CD14-positive monocyte (primary cell): ENCODE data around the gene SENP2. TPM values are rescaled to one million over a fixed set of nuclear protein-coding genes. Genes with fewer than 3 reads are reported as not detected.

ENCODE experiments used
- DNase-seq, 3 donors: peaks; one replicate each; pipeline ENCODE4 v3.0.0-alpha.2; 2011 to 2022
- H2AFZ ChIP-seq: 2 replicates; pipeline ENCODE4 v1.6.0; 2012; ENCODE audit warnings: mild to moderate bottlenecking, low read depth, low read length, inconsistent platforms; ENCODE audit not compliant: insufficient read depth, poor library complexity, severe bottlenecking
- H3K27ac ChIP-seq, 2 donors: 1 replicate in 1 of 2; 2 replicates in 1 of 2; pipeline ENCODE4 v1.5.1; 2012 to 2013; ENCODE audit warnings: low read length in 2 of 2, control low read depth in 1 of 2, inconsistent platforms in 1 of 2, low read depth in 1 of 2, mild to moderate bottlenecking in 1 of 2
- H3K27me3 ChIP-seq, 2 donors: one replicate each; pipeline versions ENCODE4 v1.6.0 to v1.6.1; 2011 to 2013; ENCODE audit warnings: low read length in 2 of 2; ENCODE audit not compliant: control insufficient read depth in 2 of 2, insufficient read depth in 2 of 2
- H3K36me3 ChIP-seq, 2 donors: replicated peaks in 1 of 2; 1 replicate in 1 of 2; 2 replicates in 1 of 2; pipeline versions ENCODE4 v1.5.1 to v1.6.1; 2012 to 2013; ENCODE audit warnings: low read length in 2 of 2, control low read depth in 1 of 2, inconsistent platforms in 1 of 2, mild to moderate bottlenecking in 1 of 2; ENCODE audit not compliant: insufficient read depth in 2 of 2, control insufficient read depth in 1 of 2
- H3K4me1 ChIP-seq, 2 donors: 1 replicate in 1 of 2; 2 replicates in 1 of 2; pipeline versions ENCODE4 v1.5.1 to v1.6.1; 2012 to 2013; ENCODE audit warnings: low read length in 2 of 2, control low read depth in 1 of 2, inconsistent platforms in 1 of 2, mild to moderate bottlenecking in 1 of 2, moderate library complexity in 1 of 2; ENCODE audit not compliant: insufficient read depth in 2 of 2, control insufficient read depth in 1 of 2
- H3K4me2 ChIP-seq: replicated peaks from 2 replicates; pipeline ENCODE3; 2012; ENCODE audit warnings: low read length, moderate library complexity, mild to moderate bottlenecking; ENCODE audit not compliant: poor library complexity, severe bottlenecking; ENCODE audit errors: extremely low read depth
- H3K4me3 ChIP-seq, 3 experiments: fragments of 200-600 bp in 1 of 3; sonication (generic) in 1 of 3; replicated peaks in 1 of 3; 1 replicate in 2 of 3; 2 replicates in 1 of 3; pipeline ENCODE4 v1.5.1; 2011 to 2013; ENCODE audit warnings: low read length in 3 of 3, mild to moderate bottlenecking in 3 of 3, control low read depth in 2 of 3, low read depth in 2 of 3, inconsistent platforms in 1 of 3, moderate library complexity in 1 of 3
- H3K79me2 ChIP-seq: 2 replicates; pipeline ENCODE4 v1.6.0; 2012; ENCODE audit warnings: mild to moderate bottlenecking, control low read depth, inconsistent platforms, low read length, moderate library complexity; ENCODE audit not compliant: insufficient read depth
- H3K9ac ChIP-seq: 2 replicates; pipeline ENCODE4 v1.6.0; 2017; ENCODE audit warnings: low read length, mild to moderate bottlenecking; ENCODE audit not compliant: insufficient read depth, poor library complexity, severe bottlenecking
- H3K9me3 ChIP-seq, 2 donors: replicated peaks in 1 of 2; 1 replicate in 1 of 2; 2 replicates in 1 of 2; pipeline versions ENCODE4 v1.5.1 to v1.6.1; 2012 to 2013; ENCODE audit warnings: low read length in 2 of 2, control low read depth in 1 of 2; ENCODE audit not compliant: control insufficient read depth in 1 of 2, insufficient read depth in 1 of 2
- H4K20me1 ChIP-seq: 2 replicates; pipeline ENCODE4 v1.6.0; 2012; ENCODE audit warnings: mild to moderate bottlenecking, low read length, control low read depth, moderate library complexity; ENCODE audit not compliant: insufficient read depth
- H3K27ac Mint-ChIP-seq, 7 donors: one replicate each; pipeline ENCODE4 v1.8.0; 2020; ENCODE audit warnings: mild to moderate bottlenecking in 7 of 7, mixed read lengths in 7 of 7, moderate library complexity in 6 of 7, inconsistent platforms in 2 of 7
- H3K27me3 Mint-ChIP-seq, 3 donors: one replicate each; pipeline ENCODE4 v1.8.0; 2021 to 2022; ENCODE audit warnings: low read depth in 3 of 3, mild to moderate bottlenecking in 3 of 3, mixed read lengths in 3 of 3, moderate library complexity in 3 of 3, inconsistent platforms in 1 of 3
- H3K36me3 Mint-ChIP-seq, 2 donors: one replicate each; pipeline ENCODE4 v1.8.0; 2020; ENCODE audit warnings: mixed read lengths in 2 of 2, inconsistent platforms in 1 of 2, mild to moderate bottlenecking in 1 of 2
- H3K4me1 Mint-ChIP-seq: one replicate; pipeline ENCODE4 v1.8.0; 2020; ENCODE audit warnings: mild to moderate bottlenecking, mixed read lengths
- H3K4me3 Mint-ChIP-seq, 2 donors: one replicate each; pipeline ENCODE4 v1.8.0; 2020; ENCODE audit warnings: mild to moderate bottlenecking in 2 of 2, mixed read lengths in 2 of 2, moderate library complexity in 1 of 2
- H3K9me3 Mint-ChIP-seq, 7 donors: one replicate each; pipeline ENCODE4 v1.8.0; 2020 to 2022; ENCODE audit warnings: mixed read lengths in 7 of 7, mild to moderate bottlenecking in 6 of 7, moderate library complexity in 6 of 7, inconsistent platforms in 2 of 7
- WGBS: methylation state at CpG from one replicate; pipeline ENCODE4 v1.1.5; 2013; ENCODE audit warnings: missing lambda C conversion rate; ENCODE audit not compliant: insufficient coverage; 5-methylcytosine and 5-hydroxymethylcytosine counted together
- intact Hi-C, 2 donors: fragments of 100-400 bp; cut with micrococcal nuclease; formaldehyde crosslinking; loops; one replicate each; pipeline versions ENCODE4 v1.15.0 to v1.15.1; 2023
- polyA plus RNA-seq, 3 donors: library from polyadenylated mRNA; depleted of rRNA in 1 of 3; unstranded in 2 of 3; stranded (reverse) in 1 of 3; fragments of 300-500 nt in 2 of 3; fragments of >200 nt in 1 of 3; fragmentation: Illumina TruSeq in 2 of 3; gene quantifications; 1 replicate in 2 of 3; 2 replicates in 1 of 3; pipeline ENCODE4 v1.2.3, GENCODE V29; 2012 to 2021
- TF ChIP-seq, protein P1 (sequence below): fragments of 200-600 bp; IDR thresholded peaks from one replicate; pipeline ENCODE4 v1.8.0; 2022; ENCODE audit warnings: antibody characterized with exemption, mild to moderate bottlenecking

SENP2 gene
- polyA plus RNA-seq, 3 donors = 7.1 to 21.0 (median 13.4) TPM

DNA sequence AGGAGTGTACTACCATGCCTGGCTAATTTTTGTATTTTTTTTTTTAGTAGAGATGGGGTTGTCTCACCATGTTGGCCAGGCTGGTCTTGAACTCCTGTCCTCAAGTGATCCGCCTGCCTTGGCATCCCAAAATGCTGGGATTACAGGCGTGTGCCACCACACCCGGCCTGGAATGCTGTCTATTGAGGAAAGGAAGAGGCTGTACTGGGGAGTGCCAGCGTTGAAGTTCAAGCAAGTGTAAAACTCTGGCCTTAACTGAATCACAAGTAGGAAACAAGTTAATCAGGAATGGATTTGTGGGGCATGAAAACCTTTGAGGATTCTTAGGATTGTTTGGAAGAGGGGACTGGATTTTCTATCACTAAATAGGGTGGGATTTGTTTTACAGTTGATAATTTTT is 1.4 kb upstream of the SENP2 start:
- peaks cover 0 to 2% (median 2%) of the 10 kb centered on the region in 3 donors for H3K27me3 Mint-ChIP-seq
- peaks cover 27% of the 10 kb centered on the region for H3K4me1 Mint-ChIP-seq
- intact Hi-C loops = no loop called here
- no peaks in the 10 kb centered on the region for H3K36me3 Mint-ChIP-seq
- H3K4me2 ChIP-seq = no peak overlapping the region
- H3K36me3 ChIP-seq = no peaks in the 10 kb centered on the region
- H3K27me3 ChIP-seq = no peaks in the 10 kb centered on the region
- H3K4me3 Mint-ChIP-seq = no peak overlapping the region
- H3K9me3 ChIP-seq = no peaks in the 10 kb centered on the region
- no peak for DNase-seq
- peaks cover 0 to 2% (median 0%) of the 10 kb centered on the region in 7 donors for H3K9me3 Mint-ChIP-seq
- TF ChIP-seq, protein P1, sequence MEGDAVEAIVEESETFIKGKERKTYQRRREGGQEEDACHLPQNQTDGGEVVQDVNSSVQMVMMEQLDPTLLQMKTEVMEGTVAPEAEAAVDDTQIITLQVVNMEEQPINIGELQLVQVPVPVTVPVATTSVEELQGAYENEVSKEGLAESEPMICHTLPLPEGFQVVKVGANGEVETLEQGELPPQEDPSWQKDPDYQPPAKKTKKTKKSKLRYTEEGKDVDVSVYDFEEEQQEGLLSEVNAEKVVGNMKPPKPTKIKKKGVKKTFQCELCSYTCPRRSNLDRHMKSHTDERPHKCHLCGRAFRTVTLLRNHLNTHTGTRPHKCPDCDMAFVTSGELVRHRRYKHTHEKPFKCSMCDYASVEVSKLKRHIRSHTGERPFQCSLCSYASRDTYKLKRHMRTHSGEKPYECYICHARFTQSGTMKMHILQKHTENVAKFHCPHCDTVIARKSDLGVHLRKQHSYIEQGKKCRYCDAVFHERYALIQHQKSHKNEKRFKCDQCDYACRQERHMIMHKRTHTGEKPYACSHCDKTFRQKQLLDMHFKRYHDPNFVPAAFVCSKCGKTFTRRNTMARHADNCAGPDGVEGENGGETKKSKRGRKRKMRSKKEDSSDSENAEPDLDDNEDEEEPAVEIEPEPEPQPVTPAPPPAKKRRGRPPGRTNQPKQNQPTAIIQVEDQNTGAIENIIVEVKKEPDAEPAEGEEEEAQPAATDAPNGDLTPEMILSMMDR = no peak
- no peak overlapping the region for H3K9ac ChIP-seq
- H3K79me2 ChIP-seq = peaks cover 35% of the 10 kb centered on the region
- peak overlapping the region; percentile 83 for H2AFZ ChIP-seq
- no peaks in the 10 kb centered on the region for H4K20me1 ChIP-seq
- no peak overlapping the region for H3K4me3 ChIP-seq
- WGBS = 100% methylated on average over 4 of the region's 4 CpGs
- no peak overlapping the region for H3K27ac ChIP-seq
- peak overlapping the region in 1 of 7 donors; percentile 68 for H3K27ac Mint-ChIP-seq
- H3K4me1 ChIP-seq = peaks cover 14 to 18% of the 10 kb centered on the region in 2 donors

DNA sequence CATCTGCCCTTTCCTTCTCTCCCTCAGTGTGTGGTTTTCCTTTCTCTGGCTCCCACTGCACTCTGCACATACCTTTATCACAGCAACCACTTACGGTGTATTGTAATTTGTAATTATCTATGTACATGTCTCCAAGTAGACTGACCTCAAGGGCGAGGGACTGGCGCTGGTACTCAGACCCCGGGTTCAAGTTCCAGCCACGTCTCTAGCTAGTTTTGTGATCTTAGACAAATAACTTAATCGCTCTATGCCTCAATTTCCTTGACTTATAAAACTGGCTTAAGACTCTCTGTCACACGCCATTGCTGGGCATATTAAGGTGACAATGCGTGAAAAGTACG is 607 bp upstream of the SENP2 start:
- H3K9ac ChIP-seq = peak overlapping the region; percentile 97
- H3K9me3 ChIP-seq = no peaks in the 10 kb centered on the region
- H3K4me1 ChIP-seq = peaks cover 14 to 18% of the 10 kb centered on the region in 2 donors
- Mint-ChIP-seq H3K27ac (peak overlapping the region; percentile 96 to 98 (median 97)), H3K4me1 (peaks cover 27% of the 10 kb centered on the region), H3K27me3 (peaks cover 0 to 2% (median 2%) of the 10 kb centered on the region in 3 donors), H3K9me3 (peaks cover 0 to 2% (median 0%) of the 10 kb centered on the region in 7 donors), H3K36me3 (peaks cover 0 to 5% of the 10 kb centered on the region in 2 donors), H3K4me3 (peak overlapping the region; percentile 87 to 91)
- peak overlapping the region; percentile 78 for H3K4me2 ChIP-seq
- H4K20me1 ChIP-seq = no peaks in the 10 kb centered on the region
- H3K4me3 ChIP-seq = peak overlapping the region; percentile 44 to 96 (median 93)
- H2AFZ ChIP-seq = peak overlapping the region; percentile 83
- TF ChIP-seq, protein P1 = no peak
- no peak for DNase-seq
- no peaks in the 10 kb centered on the region for H3K36me3 ChIP-seq
- H3K27me3 ChIP-seq = no peaks in the 10 kb centered on the region
- 73% methylated on average over 4 of the region's 9 CpGs for WGBS
- intact Hi-C loops = no loop called here
- peaks cover 40% of the 10 kb centered on the region for H3K79me2 ChIP-seq
- H3K27ac ChIP-seq = peak overlapping the region; percentile 93 to 97
